Sigmoid colon (tissue), 4 donors: ENCODE measurements around the gene STK32B.

Experiments used
- CTCF ChIP-seq, 4 experiments: fragments of 450-650 bp in 3 of 4; fragments of 200-600 bp in 1 of 4; IDR thresholded peaks; one replicate each; pipeline ENCODE4 v1.5.1; 2016 to 2019; ENCODE audit warnings: antibody characterized with exemption in 4 of 4, mild to moderate bottlenecking in 3 of 4, moderate library complexity in 2 of 4
- EP300 ChIP-seq, 4 donors: sonication (generic); formaldehyde crosslinking; IDR thresholded peaks; one replicate each; pipeline ENCODE4 v1.6.1; 2017; ENCODE audit warnings: antibody characterized with exemption in 4 of 4

GRCh38 chr4:5256421-5256820 is 205.1 kb downstream of the STK32B start:
- no peak for TF ChIP-seq EP300 (IDR thresholded peaks at IDR 0.05)
- no peak for TF ChIP-seq CTCF (IDR thresholded peaks at IDR 0.05)
